Neural cell (in vitro differentiated cells): ENCODE data around the gene CA14. TPM values are rescaled to one million over a fixed set of nuclear protein-coding genes. Genes with fewer than 3 reads are reported as not detected.
"Not testable (repeated sequence)": the region's sequence is repeated elsewhere in the genome, so short reads cannot be mapped to it uniquely, and the experiment has no call there.

ENCODE experiments used
- H2AFZ ChIP-seq: fragments of 200-600, 300-800 bp; sonication (generic), shearing (Covaris generic); 2 replicates; pipeline ENCODE4 v1.6.0; 2014; ENCODE audit warnings: low read depth, mild to moderate bottlenecking, antibody characterized with exemption, low read length, moderate library complexity
- H3F3A ChIP-seq: fragments of 200-600 bp; shearing (Covaris generic); 2 replicates; pipeline ENCODE4 v1.6.1; 2016; ENCODE audit warnings: mild to moderate bottlenecking, moderate library complexity, mixed read lengths, antibody characterized with exemption, low read length; ENCODE audit not compliant: insufficient read depth, poor library complexity, severe bottlenecking
- H3K27ac ChIP-seq: fragments of 200-600, 300-800 bp; sonication (generic), shearing (Covaris generic); 2 replicates; pipeline ENCODE4 v1.5.1; 2014; ENCODE audit warnings: mild to moderate bottlenecking, low read length, moderate library complexity
- H3K27me3 ChIP-seq: fragments of 300-800, 200-600 bp; sonication (generic), shearing (Covaris generic); 2 replicates; pipeline ENCODE4 v1.6.0; 2014; ENCODE audit warnings: mild to moderate bottlenecking, low read depth, low read length, moderate library complexity; ENCODE audit not compliant: insufficient read depth
- H3K36me3 ChIP-seq: fragments of 300-800, 200-600 bp; sonication (generic), shearing (Covaris generic); 2 replicates; pipeline ENCODE4 v1.5.1; 2014; ENCODE audit warnings: mild to moderate bottlenecking, antibody characterized with exemption, low read length, moderate library complexity; ENCODE audit not compliant: insufficient read depth
- H3K4me2 ChIP-seq: fragments of 300-800, 200-600 bp; sonication (generic), shearing (Covaris generic); 2 replicates; pipeline ENCODE4 v1.6.0; 2014; ENCODE audit warnings: mild to moderate bottlenecking, low read length
- H3K4me3 ChIP-seq: fragments of 300-800, 200-600 bp; sonication (generic), shearing (Covaris generic); 2 replicates; pipeline ENCODE4 v1.5.1; 2014; ENCODE audit warnings: mild to moderate bottlenecking, low read length, moderate library complexity
- H3K79me2 ChIP-seq: fragments of 200-600 bp; shearing (Covaris generic); replicated peaks from 2 replicates; pipeline ENCODE4 v1.6.0; 2014; ENCODE audit warnings: mild to moderate bottlenecking, low read length, moderate library complexity; ENCODE audit not compliant: insufficient read depth
- H3K9ac ChIP-seq: fragments of 300-800, 200-600 bp; sonication (generic), shearing (Covaris generic); 2 replicates; pipeline ENCODE4 v1.6.1; 2016; ENCODE audit warnings: mild to moderate bottlenecking, low read length, mixed read lengths
- H3K9me2 ChIP-seq: fragments of 200-600 bp; shearing (Covaris generic); 2 replicates; pipeline ENCODE4 v1.6.1; 2016; ENCODE audit warnings: mild to moderate bottlenecking, low read length, mixed read lengths; ENCODE audit not compliant: insufficient read depth
- H3K9me3 ChIP-seq: fragments of 200-600, 300-800 bp; sonication (generic), shearing (Covaris generic); 2 replicates; pipeline ENCODE4 v1.6.1; 2016; ENCODE audit warnings: mild to moderate bottlenecking, mixed run types, low read length, moderate library complexity, mixed read lengths
- H4K20me1 ChIP-seq: fragments of 200-600 bp; shearing (Covaris generic); 2 replicates; pipeline ENCODE4 v1.6.1; 2016; ENCODE audit warnings: mild to moderate bottlenecking, mixed run types; ENCODE audit not compliant: insufficient read depth
- CTCF ChIP-seq: fragments of 450-650 bp; IDR thresholded peaks from 2 replicates; pipeline ENCODE4 v1.5.1; 2014; ENCODE audit warnings: antibody characterized with exemption, mild to moderate bottlenecking, moderate library complexity; ENCODE audit not compliant: poor library complexity, severe bottlenecking
- EP300 ChIP-seq: fragments of 450-650 bp; conservative IDR thresholded peaks from 2 replicates; pipeline ENCODE4 v1.6.1; 2014; ENCODE audit warnings: antibody characterized with exemption, mild to moderate bottlenecking, moderate library complexity; ENCODE audit not compliant: poor library complexity, severe bottlenecking
- EZH2 ChIP-seq: fragments of 200-600, 300-800 bp; shearing (Covaris generic), sonication (generic); IDR thresholded peaks from 2 replicates; pipeline ENCODE4 v1.6.1; 2014; ENCODE audit warnings: antibody characterized with exemption, low read length, borderline replicate concordance, mild to moderate bottlenecking; ENCODE audit not compliant: insufficient read depth, poor library complexity, severe bottlenecking
- MXI1 ChIP-seq: fragments of 450-650 bp; conservative IDR thresholded peaks from 2 replicates; pipeline ENCODE4 v1.6.1; 2014; ENCODE audit warnings: antibody characterized with exemption, mild to moderate bottlenecking; ENCODE audit not compliant: poor library complexity, severe bottlenecking
- POLR2AphosphoS5 ChIP-seq: IDR thresholded peaks from 2 replicates; pipeline ENCODE4 v1.6.1; 2012
- RAD21 ChIP-seq: fragments of 450-650 bp; conservative IDR thresholded peaks from 2 replicates; pipeline ENCODE4 v1.6.1; 2014; ENCODE audit warnings: antibody characterized with exemption, mild to moderate bottlenecking, moderate library complexity
- REST ChIP-seq: IDR thresholded peaks from 2 replicates; pipeline ENCODE4 v1.6.1; 2012; ENCODE audit warnings: borderline replicate concordance
- SMC3 ChIP-seq: fragments of 450-650 bp; conservative IDR thresholded peaks from 2 replicates; pipeline ENCODE4 v1.6.1; 2014; ENCODE audit warnings: antibody characterized with exemption, mild to moderate bottlenecking, moderate library complexity; ENCODE audit not compliant: poor library complexity
- polyA plus RNA-seq: library from polyadenylated mRNA; depleted of rRNA; stranded (reverse); fragments of >200 nt; gene quantifications from 2 replicates; pipeline ENCODE4 v1.2.3, GENCODE V29; 2014

Gene CA14
- polyA plus RNA-seq, 1 donor from 2014 or later: 1.1 TPM

GRCh38 chr1:150227228-150227627 is 30.3 kb upstream of the CA14 start:
- Histone ChIP-seq H2AFZ (no peak overlapping the region), H3K9ac (no peak overlapping the region), H3K4me3 (no peak overlapping the region), H3K36me3 (no peaks in the 10 kb centered on the region), H3K79me2 (peaks cover 9% of the 10 kb centered on the region), H3K4me2 (no peak overlapping the region), H3F3A (no peaks in the 10 kb centered on the region), H3K27me3 (no peaks in the 10 kb centered on the region), H3K27ac (no peak overlapping the region), H3K9me2 (no peaks in the 10 kb centered on the region), H3K9me3 (no peaks in the 10 kb centered on the region), H4K20me1 (no peaks in the 10 kb centered on the region)
- TF ChIP-seq REST: no peak

- not testable (repeated sequence) for H3K9me3 ChIP-seq, H3K36me3 ChIP-seq
- H3K79me2 ChIP-seq: peaks cover 16% of the 10 kb centered on the region
Measured at GRCh38 chr1:150228246-150228645, 29.3 kb upstream of the CA14 start.

GRCh38 chr1:150232921-150233320 is 24.7 kb upstream of the CA14 start:
- H3F3A ChIP-seq, H3K27ac ChIP-seq, H2AFZ ChIP-seq, H3K9me2 ChIP-seq, H3K9ac ChIP-seq, H3K9me3 ChIP-seq, H3K36me3 ChIP-seq, H3K4me2 ChIP-seq, H3K27me3 ChIP-seq, H4K20me1 ChIP-seq, H3K4me3 ChIP-seq: not testable (repeated sequence)
- H3K79me2 ChIP-seq: peaks cover 27% of the 10 kb centered on the region

More at GRCh38 chr1:150228246-150228645, 29.3 kb upstream of the CA14 start:
- H3K27me3 ChIP-seq, H4K20me1 ChIP-seq, H3K4me2 ChIP-seq, H3F3A ChIP-seq, H3K27ac ChIP-seq, H3K4me3 ChIP-seq, H3K9ac ChIP-seq, H2AFZ ChIP-seq, H3K9me2 ChIP-seq: not testable (repeated sequence)

- no peaks in the 10 kb centered on the region for H3K27me3 ChIP-seq
- TF ChIP-seq REST (no peak), CTCF (no peak), SMC3 (no peak), RAD21 (no peak), MXI1 (no peak), POLR2AphosphoS5 (no peak), EP300 (no peak), EZH2 (no peak)
Measured at GRCh38 chr1:150233359-150234308, 23.9 kb upstream of the CA14 start.

More at GRCh38 chr1:150233359-150234308, 23.9 kb upstream of the CA14 start:
- Histone ChIP-seq H4K20me1 (no peaks in the 10 kb centered on the region), H3K9me3 (no peaks in the 10 kb centered on the region), H3K79me2 (peaks cover 27% of the 10 kb centered on the region), H3K4me2 (no peak overlapping the region), H3F3A (no peaks in the 10 kb centered on the region), H3K36me3 (no peaks in the 10 kb centered on the region), H3K9ac (peak overlapping the region; percentile 55), H3K4me3 (peak overlapping the region; percentile 85), H3K27ac (no peak overlapping the region), H2AFZ (no peak overlapping the region), H3K9me2 (no peaks in the 10 kb centered on the region)
